Right lobe of liver (tissue), 6 donors: ENCODE measurements around the gene CKAP5. TPM values are rescaled to one million over a fixed set of nuclear protein-coding genes. Genes with fewer than 3 reads are reported as not detected.

Source experiments
- ATAC-seq, 4 donors: fragments of 200-7000 bp; cut with Tn5 transposase; one replicate each; pipeline ENCODE4 v1.9.1; 2020; ENCODE audit warnings: mild to moderate bottlenecking in 4 of 4, moderate library complexity in 4 of 4
- DNase-seq, 3 donors: peaks; one replicate each; pipeline ENCODE4 v3.0.0-alpha.2; 2020
- H3K27ac ChIP-seq, 3 donors: fragments of 200-600 bp; one replicate each; pipeline ENCODE4 v1.8.0; 2022
- H3K27me3 ChIP-seq, 2 donors: fragments of 200-600 bp; one replicate each; pipeline ENCODE4 v1.8.0; 2022
- H3K36me3 ChIP-seq, 4 donors: fragments of 200-600 bp; sonication (generic) in 1 of 4; one replicate each; pipeline versions ENCODE4 v1.5.1 to v1.8.0; 2017 to 2022; ENCODE audit warnings: control low read depth in 1 of 4
- H3K4me1 ChIP-seq, 4 donors: fragments of 200-600 bp; sonication (generic) in 1 of 4; one replicate each; pipeline versions ENCODE4 v1.5.1 to v1.8.0; 2017 to 2022; ENCODE audit warnings: control low read depth in 1 of 4
- H3K4me3 ChIP-seq, 3 donors: fragments of 200-600 bp; one replicate each; pipeline ENCODE4 v1.8.0; 2022
- H3K9me3 ChIP-seq, 4 donors: fragments of 200-600 bp; sonication (generic) in 1 of 4; one replicate each; pipeline versions ENCODE4 v1.5.1 to v1.8.0; 2017 to 2022; ENCODE audit warnings: control low read depth in 1 of 4
- POLR2A ChIP-seq: fragments of 450-650 bp; IDR thresholded peaks from one replicate; pipeline ENCODE4 v1.6.1; 2017; ENCODE audit warnings: antibody characterized with exemption, mild to moderate bottlenecking
- whole genome bisulfite sequencing: methylation state at CpG from one replicate; pipeline ENCODE4 v1.1.6; 2018; ENCODE audit warnings: low coverage, low lambda C conversion rate; ENCODE audit not compliant: insufficient coverage; ENCODE audit errors: missing lambda C conversion rate; 5-methylcytosine and 5-hydroxymethylcytosine counted together
- intact Hi-C, 2 donors: fragments of 100-400 bp; cut with DNase I; formaldehyde crosslinking; loops; one replicate each; pipeline versions ENCODE4 v1.11.2 to v1.14.1; 2022
- total RNA-seq, 6 experiments: library from RNA; depleted of rRNA in 2 of 6; stranded (reverse); fragments of >200 nt in 2 of 6; fragmentation: NEBNext Ultra II Directional in 3 of 6; extraction: Animal tissue kit (Norgen Biotek cat#: 25700) in 3 of 6; gene quantifications; one replicate each; pipeline versions ENCODE4 v1.1.0 to v1.2.4, GENCODE V29; 2016 to 2023
- TF ChIP-seq, protein P1 (sequence below), 4 donors: fragments of 200-600 bp in 3 of 4; fragments of 450-650 bp in 1 of 4; IDR thresholded peaks; one replicate each; pipeline versions ENCODE4 v1.5.1 to v1.8.0; 2016 to 2022; ENCODE audit warnings: antibody characterized with exemption in 4 of 4, mild to moderate bottlenecking in 2 of 4
- donor health status: DM: no; HTN: yes; CAD: no.
- donor health status: DM: no; HTN: no; CAD: no.
- donor health status: DM: no; HTN: no; CAD: no.
- donor health status: DM: no; HTN: yes; CAD: no.
- donor health status: DM: no; HTN: yes; CAD: no.

The CKAP5 gene
- total RNA-seq, 6 experiments from 2014 or later, result 12.9 to 30.2 (median 21.2) TPM

DNA sequence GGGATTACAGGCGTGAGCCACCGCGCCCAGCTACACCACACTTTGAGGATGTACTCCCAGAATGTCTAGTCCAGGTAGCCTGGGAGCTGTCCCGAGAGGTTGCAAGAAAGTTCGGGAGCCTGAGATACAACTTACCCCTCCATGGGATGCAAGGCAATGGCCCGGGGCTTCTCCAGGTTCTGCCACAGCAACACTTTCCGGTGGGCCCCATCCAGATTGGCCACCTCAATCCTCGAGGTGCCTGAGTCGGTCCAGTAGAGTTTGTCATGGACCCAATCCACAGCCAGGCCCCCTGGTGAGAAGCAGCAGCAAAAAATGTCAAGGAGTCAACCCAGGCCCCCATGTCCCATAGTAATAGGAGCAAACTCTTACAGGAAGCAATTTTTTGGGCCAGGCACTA is 46.8 kb upstream of the CKAP5 start:
- Histone ChIP-seq H3K4me3 (no peak overlapping the region), H3K4me1 (peaks cover 0 to 4% (median 0%) of the 10 kb centered on the region in 4 donors), H3K36me3 (no peaks in the 10 kb centered on the region), H3K9me3 (no peaks in the 10 kb centered on the region), H3K27ac (no peak overlapping the region), H3K27me3 (no peaks in the 10 kb centered on the region)
- intact Hi-C loops, result loop anchor here (5.0 to 10.0 kb wide), 2 partner anchors 259 to 452 kb away; no protein-coding TSS in a partner anchor
- no CpG with 5 or more reads among the region's 9 CpGs for WGBS
- TF ChIP-seq POLR2A, result no peak
- TF ChIP-seq, protein P1, sequence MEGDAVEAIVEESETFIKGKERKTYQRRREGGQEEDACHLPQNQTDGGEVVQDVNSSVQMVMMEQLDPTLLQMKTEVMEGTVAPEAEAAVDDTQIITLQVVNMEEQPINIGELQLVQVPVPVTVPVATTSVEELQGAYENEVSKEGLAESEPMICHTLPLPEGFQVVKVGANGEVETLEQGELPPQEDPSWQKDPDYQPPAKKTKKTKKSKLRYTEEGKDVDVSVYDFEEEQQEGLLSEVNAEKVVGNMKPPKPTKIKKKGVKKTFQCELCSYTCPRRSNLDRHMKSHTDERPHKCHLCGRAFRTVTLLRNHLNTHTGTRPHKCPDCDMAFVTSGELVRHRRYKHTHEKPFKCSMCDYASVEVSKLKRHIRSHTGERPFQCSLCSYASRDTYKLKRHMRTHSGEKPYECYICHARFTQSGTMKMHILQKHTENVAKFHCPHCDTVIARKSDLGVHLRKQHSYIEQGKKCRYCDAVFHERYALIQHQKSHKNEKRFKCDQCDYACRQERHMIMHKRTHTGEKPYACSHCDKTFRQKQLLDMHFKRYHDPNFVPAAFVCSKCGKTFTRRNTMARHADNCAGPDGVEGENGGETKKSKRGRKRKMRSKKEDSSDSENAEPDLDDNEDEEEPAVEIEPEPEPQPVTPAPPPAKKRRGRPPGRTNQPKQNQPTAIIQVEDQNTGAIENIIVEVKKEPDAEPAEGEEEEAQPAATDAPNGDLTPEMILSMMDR (IDR thresholded peaks at IDR 0.05), result no peak
- ATAC-seq, result no peak
- no peak for DNase-seq

DNA sequence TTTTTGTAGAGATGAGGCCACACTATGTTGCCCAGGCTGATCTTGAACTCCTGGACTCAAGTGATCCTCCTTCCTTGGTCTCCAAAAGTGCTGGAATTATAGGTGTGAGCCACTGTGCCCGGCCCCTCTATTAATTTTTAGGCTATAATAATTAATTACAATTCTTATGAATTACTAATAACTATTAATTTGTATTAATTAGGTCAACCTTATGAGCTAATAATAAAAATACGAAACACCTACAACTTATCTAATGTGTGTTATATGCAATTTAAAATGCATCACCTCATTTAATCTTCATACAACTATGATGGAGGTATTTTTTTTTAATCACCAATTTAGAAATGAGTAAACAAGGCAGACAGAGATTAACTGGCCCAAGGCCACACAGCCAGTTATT is 46.0 kb upstream of the CKAP5 start:
- intact Hi-C loops, result loop anchor here (5.0 to 10.0 kb wide), 2 partner anchors 260 to 453 kb away; no protein-coding TSS in a partner anchor
- DNase-seq (no peak), ATAC-seq (no peak)
- Histone ChIP-seq H3K27ac (no peak overlapping the region), H3K4me3 (no peak overlapping the region), H3K4me1 (peaks cover 0 to 4% (median 0%) of the 10 kb centered on the region in 4 donors), H3K36me3 (no peaks in the 10 kb centered on the region), H3K27me3 (no peaks in the 10 kb centered on the region), H3K9me3 (no peaks in the 10 kb centered on the region)
- TF ChIP-seq, protein P1 (IDR thresholded peaks at IDR 0.05), result no peak
- TF ChIP-seq POLR2A, result no peak
- WGBS, result 78% methylated on average over 2 of the region's 2 CpGs

DNA sequence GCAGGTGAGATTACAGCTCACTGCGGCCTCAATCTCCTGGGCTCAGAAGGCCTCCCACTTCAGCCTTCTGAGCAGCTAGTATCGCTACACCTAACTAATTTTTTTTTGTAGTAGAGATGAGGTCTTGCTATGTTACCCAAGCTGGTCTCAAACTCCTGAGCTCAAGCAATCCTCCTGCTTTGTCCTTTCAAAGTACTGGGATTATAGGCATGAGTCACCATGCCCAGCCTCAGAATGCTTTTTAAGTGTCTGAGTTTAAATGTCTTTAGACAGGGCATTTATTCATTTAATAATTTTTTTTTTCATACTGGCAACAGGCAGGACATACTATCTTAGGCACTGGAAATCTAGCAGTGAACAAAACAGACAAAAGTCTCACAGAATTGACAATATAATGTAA is 44.6 kb upstream of the CKAP5 start:
- DNase-seq (no peak), ATAC-seq (no peak)
- no peaks in the 10 kb centered on the region for H3K9me3 ChIP-seq
- no peak overlapping the region for H3K4me3 ChIP-seq
- no peaks in the 10 kb centered on the region for H3K36me3 ChIP-seq
- WGBS, result 80% methylated on average over 1 of the region's 2 CpGs
- no peaks in the 10 kb centered on the region for H3K27me3 ChIP-seq
- H3K27ac ChIP-seq, result no peak overlapping the region
- intact Hi-C loops, result loop anchor here (5.0 to 10.0 kb wide), 2 partner anchors 262 to 454 kb away; no protein-coding TSS in a partner anchor
- H3K4me1 ChIP-seq, result peaks cover 0 to 2% (median 0%) of the 10 kb centered on the region in 4 donors
- TF ChIP-seq POLR2A, result no peak
- TF ChIP-seq, protein P1 (IDR thresholded peaks at IDR 0.05), result no peak

DNA sequence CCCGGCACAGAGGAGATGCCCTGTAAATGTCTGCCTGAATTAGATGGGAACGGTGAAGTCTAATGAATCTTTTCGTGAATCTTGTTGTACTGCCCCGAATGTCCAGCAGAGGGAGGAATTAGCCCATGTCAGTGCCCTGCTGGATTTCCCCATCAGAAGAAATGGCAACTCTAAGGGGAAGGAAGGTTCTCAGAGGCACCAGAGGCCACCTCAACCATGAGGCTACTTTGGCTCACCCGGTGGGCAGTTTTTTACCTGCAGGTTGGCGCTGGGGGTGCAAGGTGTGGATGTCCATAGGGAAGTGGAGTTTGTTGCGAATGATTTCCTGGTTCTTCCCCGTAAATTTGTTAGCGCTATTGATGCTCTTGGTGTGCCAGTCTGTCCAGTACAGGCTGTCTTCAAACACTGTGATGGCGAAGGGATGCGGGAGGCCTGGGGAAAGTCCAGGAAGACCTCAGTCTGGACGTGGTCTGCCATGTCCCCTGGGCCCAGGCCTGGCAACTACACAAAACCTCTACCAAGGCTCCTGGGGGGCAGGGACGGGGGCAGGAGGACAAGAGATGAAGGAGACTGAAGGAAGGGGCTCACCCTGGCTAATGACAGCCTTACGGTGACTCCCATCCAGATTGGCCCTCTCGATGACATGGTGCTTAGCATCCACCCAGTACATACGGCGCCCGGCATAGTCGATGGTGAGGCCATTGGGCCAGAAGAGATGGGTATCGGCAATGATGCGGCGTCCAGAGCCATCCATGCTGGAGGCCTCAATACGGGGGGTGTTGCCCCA is 43.8 kb upstream of the CKAP5 start:
- 28% methylated on average over 9 of the region's 23 CpGs for WGBS
- ATAC-seq, result peak; percentile 93 to 99 (median 97)

More for the DNA sequence above, 43.8 kb upstream of the CKAP5 start:
- Histone ChIP-seq H3K36me3 (no peaks in the 10 kb centered on the region), H3K27me3 (no peaks in the 10 kb centered on the region), H3K9me3 (no peaks in the 10 kb centered on the region), H3K27ac (no peak overlapping the region), H3K4me1 (no peaks in the 10 kb centered on the region), H3K4me3 (no peak overlapping the region)
- TF ChIP-seq, protein P1 (IDR thresholded peaks at IDR 0.05), result peak; percentile 78 to 96 (median 81)
- no peak for TF ChIP-seq POLR2A
- intact Hi-C loops, result loop anchor here (5.0 to 10.0 kb wide), 2 partner anchors 262 to 455 kb away; no protein-coding TSS in a partner anchor
- DNase-seq, result peak in 1 of 3 donors; percentile 73
